NCI-H748 (cell line): ENCODE data around the gene HHIPL1.

Source experiments
- DNase-seq: peaks from one replicate; lab custom pipeline; 2025; ENCODE audit not compliant: unreplicated experiment; lab: John Stamatoyannopoulos, UW

HHIPL1 gene

DNA sequence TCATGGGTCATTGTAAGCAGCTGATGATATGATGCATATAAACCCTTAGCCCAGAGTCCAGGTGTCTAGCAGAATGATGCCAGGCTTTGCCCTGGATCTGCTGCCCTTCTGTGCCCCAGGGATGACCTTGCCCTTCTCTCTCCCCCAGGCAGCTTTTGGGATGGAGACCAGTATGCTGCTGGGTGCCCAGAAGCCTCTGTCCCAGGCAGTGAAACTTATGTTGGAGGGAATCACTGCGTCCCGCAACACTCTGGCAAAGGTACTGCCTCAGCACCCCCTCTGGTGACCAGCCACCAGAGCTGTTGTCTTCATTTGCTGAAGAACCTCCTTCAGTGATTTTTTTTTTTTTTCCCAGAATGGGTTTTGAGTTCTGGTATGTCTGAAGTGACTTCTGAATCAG lies 62.5 kb downstream of the HHIPL1 start:
- no peak for DNase-seq

DNA sequence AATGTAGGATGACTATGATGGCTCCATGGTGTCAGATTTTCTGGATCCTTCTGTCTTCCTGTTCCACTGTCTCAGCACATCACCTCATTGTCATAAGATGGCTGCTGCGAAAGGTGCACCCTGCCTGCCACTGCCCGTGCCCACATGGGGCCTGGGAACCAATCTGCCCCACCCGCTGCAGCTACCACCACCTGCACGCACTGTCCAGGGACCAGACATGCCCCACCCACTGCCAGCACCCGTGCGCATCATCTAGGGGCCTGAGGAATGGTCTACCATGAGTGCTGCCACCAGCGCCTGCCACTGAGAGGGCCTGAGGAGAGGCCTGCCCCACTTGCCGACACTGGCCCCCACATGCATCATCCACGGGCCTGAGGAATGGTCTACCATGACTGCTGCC lies 63.0 kb downstream of the HHIPL1 start:
- no peak for DNase-seq

DNA sequence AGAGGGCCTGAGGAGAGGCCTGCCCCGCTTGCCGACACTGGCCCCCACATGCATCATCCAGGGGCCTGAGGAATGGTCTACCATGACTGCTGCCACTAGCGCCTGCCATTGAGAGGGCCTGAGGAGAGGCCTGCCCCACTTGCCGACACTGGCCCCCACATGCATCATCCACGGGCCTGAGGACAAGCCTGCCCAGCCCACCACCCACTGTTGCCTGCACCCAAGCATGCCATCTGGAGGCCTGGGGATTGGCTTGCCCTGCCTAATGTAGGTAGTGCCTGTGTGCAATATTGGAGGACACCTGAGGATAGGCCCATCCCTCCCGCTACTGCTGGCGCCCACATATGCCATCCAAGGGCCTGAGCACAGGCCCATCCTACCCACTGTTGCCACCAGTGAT lies 63.5 kb downstream of the HHIPL1 start:
- DNase-seq = no peak

DNA sequence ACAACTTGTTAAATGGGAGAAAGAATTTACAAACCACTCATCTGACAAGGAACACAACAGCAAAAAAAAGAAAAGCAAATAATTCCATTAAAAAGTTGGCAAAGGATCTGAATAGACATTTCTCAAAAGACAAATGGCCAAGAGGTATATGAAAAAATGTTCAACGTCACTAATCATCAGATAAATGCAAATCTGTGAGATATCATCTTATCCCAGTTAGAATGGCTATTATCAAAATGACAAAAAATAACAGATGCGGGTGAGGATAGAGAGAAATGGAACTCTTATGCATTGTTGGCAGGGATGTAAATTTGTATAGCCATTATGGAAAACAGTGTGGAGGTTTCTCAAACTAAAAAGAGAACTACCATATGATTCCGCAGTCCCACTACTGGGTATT lies 69.0 kb downstream of the HHIPL1 start:
- no peak for DNase-seq

DNA sequence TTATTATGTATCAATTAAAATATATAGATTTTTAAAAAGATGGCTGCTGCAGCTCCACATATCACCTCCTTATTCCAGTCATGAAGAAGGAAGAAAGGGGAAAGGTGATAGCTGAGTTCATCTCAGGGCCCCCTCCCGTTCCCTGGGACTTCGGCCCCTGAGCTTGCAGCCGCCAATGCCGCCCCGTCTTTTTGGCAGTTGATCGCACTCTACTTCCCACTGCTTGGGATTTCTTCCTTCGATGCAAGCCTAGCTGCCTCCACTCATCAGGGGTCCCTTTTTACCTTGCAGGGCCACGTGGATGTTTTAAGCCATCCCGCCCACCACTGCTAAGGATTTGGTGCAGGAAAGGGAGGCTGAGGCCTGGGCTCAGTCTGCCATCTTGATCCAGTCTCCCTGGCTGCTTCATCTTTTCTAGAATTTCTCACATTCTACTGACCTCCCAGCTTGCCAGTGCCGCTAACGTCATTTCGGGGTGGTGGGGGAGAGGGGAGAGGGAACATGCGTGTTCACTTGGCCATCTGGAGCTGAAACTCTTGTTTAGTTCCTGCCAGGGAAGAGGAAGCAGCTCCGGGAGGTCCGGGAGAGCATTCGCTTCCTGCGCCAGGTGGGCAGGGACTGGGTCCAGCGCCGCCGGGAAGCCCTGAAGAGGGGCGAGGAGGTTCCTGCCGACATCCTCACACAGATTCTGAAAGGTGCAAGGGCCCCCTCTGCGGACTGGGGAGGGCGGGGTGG lies 70.5 kb downstream of the HHIPL1 start:
- DNase-seq = no peak

DNA sequence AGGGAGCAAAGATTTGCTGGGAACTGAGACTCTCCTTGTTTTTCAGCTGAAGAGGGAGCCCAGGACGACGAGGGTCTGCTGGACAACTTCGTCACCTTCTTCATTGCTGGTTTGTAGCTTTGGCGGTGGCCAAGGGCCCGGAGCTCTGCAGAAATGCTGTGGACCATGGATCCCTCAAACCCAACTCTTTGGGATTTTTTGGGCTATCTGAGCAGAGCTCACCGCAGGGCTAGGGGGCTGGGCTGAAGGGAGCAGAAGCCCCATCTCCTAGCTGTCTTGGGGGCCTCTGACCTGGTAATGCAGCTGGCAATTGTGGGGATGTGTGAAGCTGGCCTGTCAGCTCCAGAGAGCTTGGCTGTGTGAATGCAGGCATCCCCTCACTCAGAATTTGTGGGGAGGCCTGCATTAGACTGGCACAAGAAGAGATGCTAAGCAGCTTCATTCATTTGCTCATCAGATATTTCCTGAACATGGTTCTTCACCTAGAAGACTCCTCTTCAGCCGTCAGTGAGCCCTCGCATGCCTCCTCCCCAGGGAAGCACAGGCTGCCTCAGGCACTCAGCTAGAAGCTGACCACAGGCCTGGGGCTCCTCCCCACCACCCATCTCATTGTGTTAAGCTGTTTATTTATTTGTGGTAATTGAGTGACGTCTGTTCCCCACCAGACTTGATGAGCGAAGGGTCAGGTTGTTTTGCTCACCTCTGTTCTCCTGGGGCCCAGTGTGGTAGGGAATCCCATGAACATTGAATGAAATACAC lies 71.3 kb downstream of the HHIPL1 start:
- no peak for DNase-seq

DNA sequence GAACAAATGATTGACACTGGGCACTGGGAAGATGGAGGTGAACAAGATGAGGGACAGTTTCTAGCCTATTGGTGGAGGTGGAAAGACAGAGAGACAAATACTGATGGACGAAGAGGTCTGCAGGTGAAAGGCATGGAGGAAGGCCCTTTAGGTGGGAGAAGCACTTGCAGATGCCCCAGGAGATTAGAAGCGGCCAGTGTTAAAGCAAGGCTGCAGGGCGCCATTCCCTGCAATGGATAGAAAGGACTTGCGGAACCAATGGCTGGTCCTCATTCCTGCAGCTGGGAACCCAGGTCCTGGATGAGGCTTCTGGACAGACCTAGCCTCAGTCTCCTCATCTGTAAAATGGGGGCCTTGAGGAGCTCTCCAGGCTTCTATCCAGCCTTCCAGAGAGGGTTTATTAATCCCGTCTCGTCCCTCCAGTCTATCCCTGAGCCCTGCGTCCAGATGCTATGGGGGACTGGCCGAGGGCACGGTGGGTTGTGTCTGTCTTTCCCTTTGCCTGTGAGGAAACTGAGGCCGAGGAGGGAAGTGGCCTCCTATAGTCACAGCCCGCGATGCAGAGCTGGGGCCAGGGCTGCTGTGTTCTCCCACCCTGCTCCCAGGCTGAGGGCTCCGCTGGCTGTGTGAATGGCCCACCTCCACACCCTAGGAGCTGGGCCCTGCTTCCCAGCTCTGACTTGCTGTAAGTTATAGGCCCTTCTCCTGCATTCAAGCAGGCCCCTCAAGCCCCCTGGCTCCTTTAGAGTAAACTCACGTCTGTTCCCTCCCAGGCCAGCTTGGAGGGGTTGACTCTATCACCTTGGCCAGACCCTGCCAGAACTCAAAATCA lies 72.1 kb downstream of the HHIPL1 start:
- no peak for DNase-seq

DNA sequence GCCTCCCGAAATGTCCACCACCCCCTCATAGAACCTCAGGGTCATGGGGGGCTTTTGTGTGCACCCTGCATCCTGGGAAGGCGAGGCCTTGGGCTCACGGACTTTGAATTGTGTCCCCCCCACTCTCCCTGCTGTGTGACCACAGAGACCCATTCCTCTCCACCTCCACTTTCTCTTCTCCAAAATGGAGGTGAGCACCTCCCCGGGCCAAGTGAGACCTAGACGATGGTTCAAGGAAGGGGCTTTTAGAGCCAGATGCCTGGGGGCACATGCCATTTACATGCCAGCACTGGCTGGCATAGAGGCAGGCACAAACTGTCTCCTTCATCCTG lies 72.7 kb downstream of the HHIPL1 start:
- DNase-seq = no peak

DNA sequence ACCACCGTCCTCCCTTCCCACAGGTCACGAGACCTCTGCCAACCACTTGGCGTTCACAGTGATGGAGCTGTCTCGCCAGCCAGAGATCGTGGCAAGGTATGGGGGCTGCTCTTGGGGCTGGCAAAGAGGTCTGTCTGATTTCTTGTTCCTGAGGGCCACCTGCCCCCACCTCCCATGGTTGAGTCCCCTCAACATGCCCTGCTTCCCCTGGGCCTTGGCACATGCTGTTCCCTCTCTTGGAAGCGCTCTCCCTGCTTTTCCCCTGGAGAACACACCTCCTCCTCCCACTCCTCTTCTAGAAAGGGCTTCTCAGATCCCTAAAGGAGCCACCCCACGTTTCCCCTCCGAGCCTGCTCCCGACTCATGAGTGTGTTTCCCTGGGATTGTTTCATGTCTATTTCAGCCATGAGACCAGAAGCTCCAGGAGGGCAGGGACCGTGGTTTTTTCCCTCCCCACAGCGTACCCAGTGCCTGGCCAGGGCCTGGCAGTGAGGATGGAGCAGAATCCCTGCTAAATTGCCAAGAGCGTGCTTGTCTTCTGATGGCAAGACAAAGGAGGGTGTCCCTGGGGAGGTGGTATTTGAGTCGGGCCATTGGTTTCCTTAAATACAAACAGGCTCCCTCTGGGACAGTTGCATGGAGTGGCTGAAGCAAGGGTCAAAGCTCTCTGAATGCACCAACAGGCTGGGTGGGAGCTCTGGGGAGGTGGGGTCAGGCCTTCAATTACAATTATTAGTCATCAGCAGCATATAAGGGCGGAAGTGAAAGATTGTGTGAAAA lies 73.3 kb downstream of the HHIPL1 start:
- no peak for DNase-seq

DNA sequence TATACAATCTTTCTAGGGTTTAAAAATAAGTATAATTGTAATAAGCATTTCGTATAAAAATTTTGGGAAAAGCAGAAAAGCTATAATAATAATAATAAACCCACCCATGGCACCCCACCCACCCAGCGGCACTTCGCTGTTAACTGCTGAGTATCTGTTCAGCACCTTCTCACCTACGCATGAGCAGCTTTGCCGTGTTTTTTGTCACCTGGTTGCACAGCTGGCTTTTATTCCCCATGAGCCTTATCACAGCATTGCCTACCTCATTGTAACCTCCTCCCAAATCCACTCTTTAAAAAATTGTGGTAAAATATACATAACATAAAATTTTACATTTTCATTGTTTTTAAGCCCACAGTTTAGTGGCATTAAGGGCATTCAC lies 73.9 kb downstream of the HHIPL1 start:
- DNase-seq = no peak

DNA sequence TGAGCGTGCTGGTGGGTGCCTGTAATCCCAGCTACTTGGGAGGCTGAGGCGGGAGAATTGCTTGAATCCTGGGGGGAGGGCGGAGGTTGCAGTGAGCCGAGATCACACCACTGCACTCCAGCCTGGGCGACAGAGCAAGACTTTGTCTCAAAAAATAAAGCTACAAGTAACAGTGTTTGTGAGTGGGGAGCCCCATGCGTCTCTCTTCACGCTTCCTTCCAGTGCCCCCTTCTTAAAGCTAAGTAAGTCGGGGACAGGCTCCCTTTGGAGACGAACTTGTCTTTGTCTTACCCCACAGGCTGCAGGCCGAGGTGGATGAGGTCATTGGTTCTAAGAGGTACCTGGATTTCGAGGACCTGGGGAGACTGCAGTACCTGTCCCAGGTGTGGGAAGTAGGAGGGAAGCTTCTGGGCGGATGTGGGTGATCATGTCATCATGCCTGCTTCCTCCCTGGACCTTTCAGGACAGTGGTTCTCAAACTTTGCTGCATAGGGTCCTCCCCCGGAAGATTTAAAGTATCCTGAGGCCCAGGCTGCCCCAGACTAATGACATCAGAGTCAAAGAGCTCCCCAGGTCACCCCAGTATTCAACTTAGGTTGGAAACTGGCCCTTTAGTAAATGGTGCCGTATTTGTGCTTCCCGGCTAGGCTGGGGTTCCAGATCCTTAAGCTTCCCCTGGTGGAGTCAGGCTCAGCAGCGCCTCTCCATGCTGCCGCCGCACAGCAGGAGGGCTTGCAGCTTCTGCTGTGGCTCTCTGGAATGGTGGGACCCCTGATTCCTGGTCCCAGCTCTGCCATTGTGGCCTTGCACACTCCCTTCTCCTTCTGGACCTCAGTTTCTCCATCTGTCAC lies 76.2 kb downstream of the HHIPL1 start:
- DNase-seq = no peak

DNA sequence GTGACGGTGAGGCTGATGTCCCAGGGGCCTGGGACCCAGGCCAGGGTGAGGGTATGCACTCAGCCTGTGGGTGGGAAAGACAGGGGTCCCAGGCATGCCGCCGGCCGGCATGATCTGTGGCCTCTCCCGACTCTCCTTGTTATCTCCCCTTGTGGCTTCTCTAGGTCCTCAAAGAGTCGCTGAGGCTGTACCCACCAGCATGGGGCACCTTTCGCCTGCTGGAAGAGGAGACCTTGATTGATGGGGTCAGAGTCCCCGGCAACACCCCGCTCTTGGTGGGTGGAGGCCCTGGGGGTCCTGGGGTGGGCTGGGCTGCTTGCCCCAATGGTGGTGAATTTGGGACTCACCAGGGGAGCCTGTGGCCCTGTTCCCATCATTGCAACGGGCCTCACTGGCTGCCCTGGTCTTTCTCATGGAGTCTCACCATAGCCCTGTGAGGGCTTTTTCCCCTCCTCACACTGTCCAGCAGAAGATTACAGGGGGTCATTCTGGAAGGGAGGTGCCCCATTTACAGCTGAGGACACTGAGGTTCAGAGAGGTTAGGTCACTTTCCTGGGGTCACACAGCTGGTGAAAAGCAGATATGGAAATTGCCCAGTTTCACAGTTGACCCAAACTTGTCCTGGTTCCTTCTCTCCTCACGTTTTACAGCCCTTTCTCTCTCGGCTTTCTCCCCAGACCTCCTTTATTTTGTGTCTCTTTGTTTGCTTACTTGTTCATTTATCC lies 77.0 kb downstream of the HHIPL1 start:
- DNase-seq = no peak

DNA sequence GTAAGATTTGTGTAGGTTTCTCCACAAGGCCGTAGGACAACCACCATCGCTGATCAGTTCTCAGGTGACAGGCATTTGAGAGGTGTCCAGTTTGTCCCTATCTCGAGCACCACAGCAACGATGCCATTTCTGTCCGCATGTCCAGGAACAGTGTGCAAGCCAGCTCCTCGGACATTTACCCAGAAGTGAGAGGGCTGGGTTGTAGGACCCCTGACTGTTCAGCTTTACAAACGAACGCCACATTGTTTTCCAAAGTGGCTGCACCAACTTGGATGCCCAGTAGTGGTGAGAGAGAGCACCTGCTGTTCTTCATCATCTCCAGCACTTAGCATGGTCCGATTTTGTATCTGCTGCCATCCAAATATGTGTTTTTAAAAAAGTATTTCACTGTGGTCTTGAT lies 77.8 kb downstream of the HHIPL1 start:
- no peak for DNase-seq

DNA sequence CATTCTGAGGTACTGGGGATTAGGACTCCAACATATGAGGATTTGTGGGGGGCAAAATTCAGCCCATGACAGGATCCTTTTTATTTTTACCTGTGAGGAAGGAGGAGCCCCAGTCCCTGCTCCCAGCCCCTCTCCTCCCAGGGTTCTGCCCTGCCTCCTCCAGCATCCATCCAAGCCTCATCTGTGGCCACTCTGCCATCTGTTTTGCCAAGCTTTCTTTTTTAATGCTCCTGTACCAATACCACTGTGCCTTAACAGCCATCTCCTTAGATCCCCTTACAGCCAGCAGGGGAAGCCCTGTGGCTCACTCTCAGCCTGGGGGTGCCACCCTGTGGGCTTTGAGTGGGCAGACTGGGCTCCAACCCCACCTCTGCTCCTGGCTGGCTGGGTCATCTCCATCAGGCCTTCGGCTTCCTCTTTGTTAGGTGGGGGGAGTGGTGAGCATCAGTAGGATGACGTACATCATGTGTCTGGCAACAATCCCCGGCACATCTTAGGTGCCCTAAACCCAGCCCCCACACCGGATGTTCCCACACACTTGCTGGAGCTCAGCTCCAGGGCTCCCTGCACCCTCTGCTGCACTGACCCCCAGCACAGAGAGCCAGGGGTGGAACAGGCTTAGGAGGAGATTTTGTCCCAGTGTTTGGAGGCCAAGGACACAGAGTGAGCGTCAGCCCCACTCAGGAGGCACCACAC lies 79.4 kb downstream of the HHIPL1 start:
- DNase-seq = no peak

DNA sequence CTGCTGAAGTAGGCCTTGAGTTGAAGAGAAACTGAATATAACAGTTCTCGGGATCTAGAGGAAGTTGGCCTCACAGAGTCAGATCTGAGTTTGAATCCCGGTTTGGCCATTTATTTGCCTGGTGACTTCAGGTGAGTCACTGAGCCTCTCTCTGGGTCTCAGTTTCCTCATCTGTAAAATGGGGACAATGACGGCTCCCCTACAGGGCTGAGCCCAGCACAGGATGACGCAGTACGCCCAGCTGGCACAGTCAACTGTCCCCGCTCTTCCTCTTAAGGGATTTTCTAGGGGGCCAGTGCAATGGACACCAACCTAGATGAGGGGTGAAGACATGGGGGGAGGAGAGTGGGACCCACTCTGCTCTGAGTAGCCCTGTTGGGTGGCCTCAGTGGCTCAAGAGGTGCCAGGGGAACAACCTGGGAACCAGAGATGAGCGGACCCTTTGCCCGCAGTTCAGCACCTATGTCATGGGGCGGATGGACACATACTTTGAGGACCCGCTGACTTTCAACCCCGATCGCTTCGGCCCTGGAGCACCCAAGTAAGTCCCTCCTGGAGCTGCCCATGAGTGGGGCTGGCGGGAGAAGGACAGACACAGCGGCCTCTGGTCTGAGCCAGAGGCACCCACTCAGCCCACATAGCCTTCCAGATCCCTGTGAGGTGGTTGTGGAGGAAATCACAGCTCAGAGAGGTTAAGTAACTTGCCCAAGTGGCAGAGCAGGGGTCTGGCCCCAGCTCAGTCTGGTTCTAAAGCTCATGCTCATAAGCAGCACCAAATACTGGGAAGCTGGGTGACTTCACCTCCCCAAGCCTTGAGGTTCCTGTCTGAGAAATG lies 80.2 kb downstream of the HHIPL1 start:
- DNase-seq = no peak

DNA sequence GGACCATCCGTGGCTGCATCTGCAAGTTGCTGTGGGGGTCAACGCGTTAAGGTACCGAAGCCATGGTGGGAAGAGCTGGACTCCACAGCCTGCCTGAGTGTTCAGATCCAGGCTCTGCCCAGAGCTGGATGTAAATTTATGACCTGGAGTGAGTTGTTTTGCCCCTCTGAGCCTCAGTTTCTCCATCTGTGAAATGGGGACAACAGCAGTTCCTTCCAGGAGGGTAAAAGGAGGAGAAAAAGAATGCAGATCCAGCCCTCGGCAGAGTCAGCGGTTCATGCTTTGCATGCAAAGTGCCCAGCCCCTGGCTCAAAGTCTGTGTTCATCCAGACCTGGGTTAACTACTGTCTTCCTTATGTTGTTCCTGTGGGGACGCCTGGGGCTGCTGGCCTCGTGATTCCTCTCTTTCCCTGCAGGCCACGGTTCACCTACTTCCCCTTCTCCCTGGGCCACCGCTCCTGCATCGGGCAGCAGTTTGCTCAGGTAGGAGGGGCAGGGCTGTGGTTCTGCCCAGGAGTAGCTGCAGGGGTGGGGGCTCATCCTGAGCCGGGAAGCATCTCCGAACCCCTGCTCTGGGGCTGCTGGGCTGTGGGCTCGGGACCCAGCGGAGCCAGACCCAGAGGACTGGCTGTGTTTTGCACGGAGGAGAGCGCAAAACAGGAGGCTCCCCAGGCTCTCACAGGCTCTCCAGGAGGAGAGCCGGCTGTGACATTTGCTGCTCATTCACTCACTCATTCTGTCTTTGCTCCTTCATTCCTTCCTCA lies 81.0 kb downstream of the HHIPL1 start:
- DNase-seq = no peak

DNA sequence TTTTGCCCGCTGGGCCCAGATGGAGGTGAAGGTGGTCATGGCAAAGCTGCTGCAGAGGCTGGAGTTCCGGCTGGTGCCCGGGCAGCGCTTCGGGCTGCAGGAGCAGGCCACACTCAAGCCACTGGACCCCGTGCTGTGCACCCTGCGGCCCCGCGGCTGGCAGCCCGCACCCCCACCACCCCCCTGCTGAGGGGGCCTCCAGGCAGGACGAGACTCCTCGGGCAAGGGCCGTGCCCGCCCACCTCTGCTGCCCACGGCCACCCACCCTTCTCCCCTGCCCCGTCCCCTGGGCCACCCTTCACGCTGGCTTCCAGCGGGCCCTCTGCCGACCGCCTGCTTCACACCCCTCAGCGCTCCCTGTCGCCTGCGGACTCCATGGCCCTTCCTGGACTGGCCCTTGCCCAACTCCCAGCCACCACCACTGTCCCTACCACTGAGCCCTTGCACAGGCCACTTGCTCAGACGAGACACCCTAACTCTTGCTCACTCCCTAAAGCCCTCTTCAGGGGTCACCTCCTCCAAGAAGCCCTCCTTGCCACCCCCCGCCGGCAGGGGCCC lies 81.7 kb downstream of the HHIPL1 start:
- no peak for DNase-seq
